Heart left ventricle (tissue), 16 donors: ENCODE results near the gene DAB2IP. TPM values are rescaled to one million over a fixed set of nuclear protein-coding genes. Genes with fewer than 3 reads are reported as not detected.

ENCODE experiments used
- ATAC-seq, 4 donors: fragments of 200-7000 bp; cut with Tn5 transposase; one replicate each; pipeline ENCODE4 v1.9.1; 2020 to 2022; ENCODE audit warnings: moderate library complexity in 4 of 4, mild to moderate bottlenecking in 3 of 4, moderate number of reproducible peaks in 1 of 4
- DNase-seq, 5 donors: peaks; one replicate each; pipeline ENCODE4 v3.0.0-alpha.2; 2020
- H3K27ac ChIP-seq, 12 donors: fragments of 200-600 bp; sonication (generic) in 4 of 12; one replicate each; pipeline versions ENCODE4 v1.5.0 to v1.8.0; 2016 to 2022; ENCODE audit warnings: mild to moderate bottlenecking in 2 of 12
- H3K27me3 ChIP-seq, 9 donors: fragments of 200-600 bp; sonication (generic) in 2 of 9; one replicate each; pipeline versions ENCODE4 v1.5.1 to v1.8.0; 2016 to 2022; ENCODE audit warnings: mild to moderate bottlenecking in 3 of 9
- H3K36me3 ChIP-seq, 9 donors: fragments of 200-600 bp; sonication (generic) in 2 of 9; one replicate each; pipeline versions ENCODE4 v1.5.0 to v1.8.0; 2018 to 2022; ENCODE audit warnings: mild to moderate bottlenecking in 2 of 9
- H3K4me1 ChIP-seq, 12 donors: fragments of 200-600 bp; sonication (generic) in 4 of 12; one replicate each; pipeline versions ENCODE4 v1.5.0 to v1.8.0; 2016 to 2022; ENCODE audit warnings: mild to moderate bottlenecking in 3 of 12
- H3K4me3 ChIP-seq, 12 donors: fragments of 200-600 bp; sonication (generic) in 4 of 12; one replicate each; pipeline versions ENCODE4 v1.5.0 to v1.8.0; 2017 to 2022; ENCODE audit warnings: mild to moderate bottlenecking in 9 of 12, moderate library complexity in 4 of 12
- H3K9me3 ChIP-seq, 12 donors: fragments of 200-600 bp; sonication (generic) in 4 of 12; one replicate each; pipeline versions ENCODE4 v1.5.0 to v1.8.0; 2016 to 2022; ENCODE audit warnings: mild to moderate bottlenecking in 1 of 12
- POLR2A ChIP-seq, 2 donors: fragments of 450-650 bp; IDR thresholded peaks; one replicate each; pipeline ENCODE4 v1.6.1; 2017; ENCODE audit warnings: antibody characterized with exemption in 2 of 2, mild to moderate bottlenecking in 2 of 2, moderate library complexity in 2 of 2
- WGBS, 4 donors: extraction: QIAGEN DNeasy Blood & Tissue Kit in 2 of 4; methylation state at CpG; one replicate each; pipeline versions ENCODE4 v1.1.5 to v1.1.7; 2013 to 2018; 5-methylcytosine and 5-hydroxymethylcytosine counted together
- intact Hi-C, 10 donors: fragments of 100-400 bp; cut with DNase I; formaldehyde crosslinking; loops; one replicate each; pipeline versions ENCODE4 v1.11.1 to v1.14.2; 2022
- polyA plus RNA-seq, 2 donors: library from polyadenylated mRNA; stranded (reverse); fragments of 200-250 nt; gene quantifications; one replicate each; pipeline ENCODE4 v1.2.3, GENCODE V29; 2013
- total RNA-seq, 9 donors: library from RNA; depleted of rRNA in 2 of 9; stranded (reverse); fragments of >200 nt in 2 of 9; fragmentation: NEBNext Ultra II Directional in 3 of 9; extraction: Animal tissue kit (Norgen Biotek cat#: 25700) in 3 of 9; gene quantifications; one replicate each; pipeline versions ENCODE4 v1.1.0 to v1.2.4, GENCODE V29; 2016 to 2023
- TF ChIP-seq, protein P1 (sequence below), 12 donors: fragments of 200-600 bp; sonication (generic) in 4 of 12; IDR thresholded peaks; one replicate each; pipeline versions ENCODE4 v1.5.0 to v1.8.0; 2018 to 2022; ENCODE audit warnings: antibody characterized with exemption in 12 of 12, mild to moderate bottlenecking in 5 of 12
- donor health status: ischemic (EF 13 %, LVEDD 7.1; RV severe dilation, severe dysfunction).
- donor health status: healthy with polysubstance abuse.
- donor health status: DM: no; HTN: yes; CAD: no.
- donor health status: DM: no; HTN: no; CAD: no.
- donor health status: ischemic (EF 25% LVEDD 6.9; RV normal size, moderate dysfunction).
- donor health status: ischemic (EF 25% LVEDD 5.7; RV mildly dilated, moderate dysfunction).
- donor health status: healthy.
- donor health status: DM: yes; HTN: yes; CAD: no.
- donor health status: ischemic (EF 35%, LVEDD 5.7; RV mildly dilated, moderate dysfunction).
- donor health status: nonischemic (EF 11% LVEDD 7.7; RV severe dilation, severe dysfunction).
- donor health status: DM: yes; HTN: yes; CAD: no.
- donor health status: PGD.
- donor health status: ischemic (EF 29% LVEDD 5.4; RV normal size, mild dysfunction).
- donor health status: nonischemic (EF 23%, LVEDD 6.1; RV moderate dilation, normal function).

DAB2IP gene
- total and polyA plus RNA-seq, 11 donors: 30.9 to 103 (median 52.6) TPM

DNA sequence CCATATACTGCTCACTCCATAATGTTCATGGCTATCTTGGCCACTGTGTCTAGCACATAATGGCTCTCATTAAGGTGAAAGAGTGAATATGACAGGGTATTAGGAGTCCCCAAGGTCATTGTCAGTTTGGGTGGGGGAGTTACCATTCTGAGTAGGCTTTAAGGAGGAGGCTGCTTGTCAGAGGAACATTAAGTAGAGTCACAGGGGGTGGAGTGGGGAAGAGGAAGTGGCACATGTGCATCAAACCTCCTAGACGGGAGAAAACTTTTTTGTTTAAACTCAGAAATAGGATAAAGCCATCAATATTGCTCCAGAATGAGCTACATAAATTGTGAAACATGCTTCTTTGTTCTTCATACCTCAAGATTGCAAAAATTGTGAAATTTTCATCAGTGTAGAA, 45.5 kb downstream of the DAB2IP start:
- Histone ChIP-seq H3K9me3 (no peaks in the 10 kb centered on the region), H3K36me3 (no peaks in the 10 kb centered on the region), H3K4me3 (no peak overlapping the region), H3K4me1 (peaks cover 21 to 62% (median 45%) of the 10 kb centered on the region in 12 donors), H3K27me3 (peaks cover 0 to 37% (median 0%) of the 10 kb centered on the region in 9 donors), H3K27ac (no peak overlapping the region)
- 56 to 77% (median 64%) methylated on average over 1 of the region's 1 CpG for WGBS, 4 donors
- DNase-seq (no peak), ATAC-seq (no peak)
- no peak for TF ChIP-seq POLR2A (IDR thresholded peaks at IDR 0.05)
- TF ChIP-seq, protein P1, sequence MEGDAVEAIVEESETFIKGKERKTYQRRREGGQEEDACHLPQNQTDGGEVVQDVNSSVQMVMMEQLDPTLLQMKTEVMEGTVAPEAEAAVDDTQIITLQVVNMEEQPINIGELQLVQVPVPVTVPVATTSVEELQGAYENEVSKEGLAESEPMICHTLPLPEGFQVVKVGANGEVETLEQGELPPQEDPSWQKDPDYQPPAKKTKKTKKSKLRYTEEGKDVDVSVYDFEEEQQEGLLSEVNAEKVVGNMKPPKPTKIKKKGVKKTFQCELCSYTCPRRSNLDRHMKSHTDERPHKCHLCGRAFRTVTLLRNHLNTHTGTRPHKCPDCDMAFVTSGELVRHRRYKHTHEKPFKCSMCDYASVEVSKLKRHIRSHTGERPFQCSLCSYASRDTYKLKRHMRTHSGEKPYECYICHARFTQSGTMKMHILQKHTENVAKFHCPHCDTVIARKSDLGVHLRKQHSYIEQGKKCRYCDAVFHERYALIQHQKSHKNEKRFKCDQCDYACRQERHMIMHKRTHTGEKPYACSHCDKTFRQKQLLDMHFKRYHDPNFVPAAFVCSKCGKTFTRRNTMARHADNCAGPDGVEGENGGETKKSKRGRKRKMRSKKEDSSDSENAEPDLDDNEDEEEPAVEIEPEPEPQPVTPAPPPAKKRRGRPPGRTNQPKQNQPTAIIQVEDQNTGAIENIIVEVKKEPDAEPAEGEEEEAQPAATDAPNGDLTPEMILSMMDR (IDR thresholded peaks at IDR 0.05): no peak
- intact Hi-C loops: loop anchor here in 3 of 10 donors (5.0 to 10.0 kb wide), 7 partner anchors 40 to 298 kb away; no protein-coding TSS in a partner anchor

DNA sequence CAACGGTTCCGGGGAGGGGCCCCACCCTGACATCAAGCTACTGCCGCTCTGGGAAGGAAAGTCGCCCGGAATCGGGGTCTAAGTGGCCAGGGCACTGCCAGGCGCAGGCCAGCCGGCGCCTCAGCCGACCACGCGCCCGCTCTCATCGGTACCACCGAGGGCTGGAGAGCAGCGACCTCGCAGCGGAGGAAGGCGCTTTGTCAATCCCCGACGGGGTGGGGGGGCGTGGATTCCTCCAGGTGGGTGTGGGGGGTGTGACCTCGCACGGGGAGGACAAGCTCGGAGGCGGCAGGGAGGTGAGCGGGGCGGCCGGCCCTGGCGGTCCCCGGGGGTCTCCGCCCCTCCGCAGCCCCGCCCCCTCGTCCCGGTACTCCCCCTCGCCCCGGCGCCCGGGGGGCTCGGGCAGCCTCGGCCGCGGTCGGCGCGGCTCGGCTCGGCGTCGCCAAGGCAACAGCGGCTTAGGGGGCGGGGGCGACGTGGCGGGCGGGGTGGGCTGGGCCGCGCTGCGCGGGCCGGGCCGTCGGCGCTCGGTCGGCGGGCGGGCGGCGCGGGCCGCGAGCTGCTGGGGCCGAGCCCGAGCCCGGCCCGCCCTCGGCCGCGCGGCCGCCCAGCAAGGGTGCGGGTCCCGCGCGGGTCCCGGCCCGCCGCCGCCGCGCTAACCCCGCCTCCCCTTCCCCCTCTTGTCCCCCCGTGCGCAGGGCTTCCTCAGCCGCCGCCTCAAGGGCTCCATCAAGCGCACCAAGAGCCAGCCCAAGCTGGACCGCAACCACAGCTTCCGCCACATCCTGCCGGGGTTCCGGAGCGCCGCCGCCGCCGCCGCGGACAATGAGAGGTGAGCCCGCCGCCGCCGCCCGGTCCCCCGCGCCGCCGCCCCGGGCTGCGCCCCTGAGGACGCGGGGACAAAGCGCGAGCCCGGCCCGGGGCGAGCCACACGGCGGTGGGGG, 47.5 kb downstream of the DAB2IP start:
- H3K36me3 ChIP-seq: no peaks in the 10 kb centered on the region
- peak overlapping the region; percentile 48 to 88 (median 80) for H3K27ac ChIP-seq
- H3K4me3 ChIP-seq: peak overlapping the region; percentile 19 to 77 (median 58)
- WGBS, 4 donors: 7 to 43% (median 25%) methylated on average over 14 to 130 of the region's 130 CpGs
- H3K9me3 ChIP-seq: no peaks in the 10 kb centered on the region
- no peak for TF ChIP-seq POLR2A (IDR thresholded peaks at IDR 0.05)
- TF ChIP-seq, protein P1 (IDR thresholded peaks at IDR 0.05): no peak
- peaks cover 17 to 61% (median 36%) of the 10 kb centered on the region in 12 donors for H3K4me1 ChIP-seq
- DNase-seq: peak; percentile 69 to 85 (median 78)
- peak in 3 of 4 donors; percentile 39 to 44 (median 44) for ATAC-seq
- intact Hi-C loops: loop anchor here in 3 of 10 donors (2.0 to 10.0 kb wide), 8 partner anchors 38 to 296 kb away; no protein-coding TSS in a partner anchor
- peaks cover 0 to 37% (median 0%) of the 10 kb centered on the region in 9 donors for H3K27me3 ChIP-seq

DNA sequence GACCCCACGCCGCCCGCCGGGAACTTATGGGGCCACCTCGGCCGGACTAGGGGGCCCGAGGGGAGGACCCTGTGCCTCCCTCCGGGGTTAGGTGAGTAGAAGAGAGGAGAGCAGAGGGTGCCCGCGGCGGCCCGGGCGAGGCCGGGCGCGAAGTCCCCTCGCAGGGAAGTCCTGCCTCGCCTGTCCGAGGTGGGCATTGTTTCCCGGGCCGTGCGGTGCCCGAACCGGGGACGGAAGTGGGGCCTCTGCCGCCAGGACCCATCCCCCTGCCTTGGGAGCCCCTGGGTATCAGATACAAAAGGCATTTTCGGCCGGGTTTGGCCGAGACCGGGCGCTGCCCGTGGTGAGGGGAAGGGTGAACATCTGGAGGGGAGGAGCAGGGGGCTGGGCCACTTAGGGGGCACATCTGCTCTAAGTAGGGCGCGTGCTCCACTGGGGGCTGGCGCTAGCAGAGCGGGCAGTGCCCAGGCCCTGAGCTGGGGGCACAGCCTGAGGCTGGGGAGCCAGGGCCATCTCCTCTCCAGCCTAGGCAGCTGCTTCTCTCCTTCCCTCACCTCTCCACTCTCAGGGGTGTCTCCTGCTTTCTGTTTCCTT, 48.2 kb downstream of the DAB2IP start:
- Histone ChIP-seq H3K27me3 (peaks cover 0 to 37% (median 0%) of the 10 kb centered on the region in 9 donors), H3K36me3 (no peaks in the 10 kb centered on the region), H3K27ac (peak overlapping the region; percentile 48 to 88 (median 80)), H3K4me1 (peaks cover 17 to 68% (median 36%) of the 10 kb centered on the region in 12 donors), H3K9me3 (no peaks in the 10 kb centered on the region), H3K4me3 (peak overlapping the region; percentile 19 to 77 (median 58))
- 25 to 47% (median 38%) methylated on average over 17 to 36 of the region's 36 CpGs for WGBS, 4 donors
- TF ChIP-seq, protein P1 (IDR thresholded peaks at IDR 0.05): no peak
- TF ChIP-seq POLR2A (IDR thresholded peaks at IDR 0.05): no peak
- no peak for DNase-seq
- peak in 3 of 4 donors; percentile 3 to 20 (median 8) for ATAC-seq
- intact Hi-C loops: loop anchor here in 6 of 10 donors (1.0 to 10.0 kb wide), 10 partner anchors 38 to 295 kb away; no protein-coding TSS in a partner anchor
